Mesendoderm (in vitro differentiated cells): Measurements from ENCODE around the gene PITPNC1.

Experiments
- DNase-seq: peaks from one replicate; pipeline ENCODE4 v3.0.0; 2013
- H2AK5ac ChIP-seq: 2 replicates; pipeline ENCODE4 v1.6.1; 2013; ENCODE audit warnings: low read length, inconsistent platforms
- H2BK120ac ChIP-seq: 2 replicates; pipeline ENCODE4 v1.6.1; 2013; ENCODE audit warnings: low read depth, mild to moderate bottlenecking, low read length, moderate library complexity, mixed read lengths
- H2BK15ac ChIP-seq: replicated peaks from 2 replicates; pipeline ENCODE4 v1.6.1; 2013; ENCODE audit warnings: low read depth, mild to moderate bottlenecking, moderate library complexity
- H2BK5ac ChIP-seq: 2 replicates; pipeline ENCODE4 v1.6.1; 2013; ENCODE audit warnings: low read length, inconsistent platforms
- H3K18ac ChIP-seq: 2 replicates; pipeline ENCODE4 v1.6.1; 2013; ENCODE audit warnings: mild to moderate bottlenecking, low read length, mixed read lengths
- H3K23ac ChIP-seq: one replicate; pipeline ENCODE4 v1.6.1; 2013; ENCODE audit warnings: low read length
- H3K27ac ChIP-seq: 2 replicates; pipeline ENCODE4 v1.5.1; 2013; ENCODE audit warnings: low read depth, mild to moderate bottlenecking, inconsistent platforms, low read length, moderate library complexity
- H3K27me3 ChIP-seq: 2 replicates; pipeline ENCODE4 v1.6.1; 2013; ENCODE audit warnings: low read length, control low read depth, mild to moderate bottlenecking, inconsistent platforms; ENCODE audit not compliant: insufficient read depth, poor library complexity
- H3K36me3 ChIP-seq: 2 replicates; pipeline ENCODE4 v1.6.1; 2013; ENCODE audit warnings: low read length, inconsistent platforms; ENCODE audit not compliant: control insufficient read depth, insufficient read depth
- H3K4ac ChIP-seq: one replicate; pipeline ENCODE4 v1.6.1; 2013; ENCODE audit warnings: low read depth, mild to moderate bottlenecking, low read length, moderate library complexity
- H3K4me1 ChIP-seq: 2 replicates; pipeline ENCODE4 v1.6.1; 2013; ENCODE audit warnings: low read depth, low read length, inconsistent platforms; ENCODE audit not compliant: control insufficient read depth
- H3K4me2 ChIP-seq: 2 replicates; pipeline ENCODE4 v1.6.1; 2013; ENCODE audit warnings: low read length
- H3K4me3 ChIP-seq: 2 replicates; pipeline ENCODE4 v1.5.1; 2013; ENCODE audit warnings: mild to moderate bottlenecking, low read length
- H3K56ac ChIP-seq: one replicate; pipeline ENCODE4 v1.6.1; 2013; ENCODE audit warnings: low read length
- H3K79me1 ChIP-seq: 2 replicates; pipeline ENCODE4 v1.6.1; 2013; ENCODE audit warnings: low read length, inconsistent platforms
- H3K79me2 ChIP-seq: 2 replicates; pipeline ENCODE4 v1.6.1; 2013; ENCODE audit warnings: mild to moderate bottlenecking, low read length; ENCODE audit not compliant: control insufficient read depth, insufficient read depth
- H3K9ac ChIP-seq: 2 replicates; pipeline ENCODE4 v1.6.1; 2013; ENCODE audit warnings: low read length, inconsistent platforms
- H4K5ac ChIP-seq: one replicate; pipeline ENCODE4 v1.6.1; 2013; ENCODE audit warnings: low read length
- H4K8ac ChIP-seq: one replicate; pipeline ENCODE4 v1.6.1; 2013; ENCODE audit warnings: low read depth, mild to moderate bottlenecking, control low read depth, low read length, moderate library complexity
- WGBS: extraction: QIAGEN DNeasy Blood & Tissue Kit; methylation state at CpG from one replicate; pipeline ENCODE4 v1.1.7; 2013; ENCODE audit warnings: low lambda C conversion rate, missing lambda C conversion rate; ENCODE audit not compliant: insufficient coverage; ENCODE audit errors: extremely low coverage; 5-methylcytosine and 5-hydroxymethylcytosine counted together

Gene PITPNC1

DNA sequence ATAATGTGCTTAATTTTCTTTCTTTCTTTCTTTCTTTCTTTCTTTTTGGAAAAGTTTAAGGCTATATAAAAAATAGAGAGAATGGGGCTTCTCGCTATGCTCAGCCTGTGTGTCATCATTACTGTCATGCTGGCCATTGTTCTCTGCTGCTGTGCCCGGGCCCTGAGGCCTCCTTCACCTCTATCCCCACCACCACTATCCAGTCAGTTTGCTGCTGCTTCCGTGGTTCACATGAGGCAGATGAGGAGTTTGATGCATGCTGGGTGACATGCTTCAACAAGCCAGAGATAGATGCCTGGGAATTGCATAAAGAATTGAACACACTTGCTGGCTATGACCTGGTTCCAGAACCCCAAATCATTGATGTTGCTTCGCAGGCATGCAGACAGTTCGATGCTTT, 36.3 kb downstream of the PITPNC1 start:
- no peak overlapping the region for H2BK120ac ChIP-seq
- no peak overlapping the region for H2BK15ac ChIP-seq
- H3K4me1 ChIP-seq = no peaks in the 10 kb centered on the region
- H3K23ac ChIP-seq = no peak overlapping the region
- no peaks in the 10 kb centered on the region for H3K36me3 ChIP-seq
- no peak overlapping the region for H3K27ac ChIP-seq
- DNase-seq = no peak
- peaks cover 6% of the 10 kb centered on the region for H3K79me1 ChIP-seq
- no peak overlapping the region for H3K56ac ChIP-seq
- no peak overlapping the region for H3K18ac ChIP-seq
- H3K27me3 ChIP-seq = no peaks in the 10 kb centered on the region
- H2BK5ac ChIP-seq = no peak overlapping the region
- no peak overlapping the region for H3K4me2 ChIP-seq
- H4K5ac ChIP-seq = no peak overlapping the region
- peaks cover 13% of the 10 kb centered on the region for H3K79me2 ChIP-seq
- no peak overlapping the region for H3K4me3 ChIP-seq
- no peak overlapping the region for H4K8ac ChIP-seq
- WGBS = no CpG with 5 or more reads among the region's 5 CpGs
- no peak overlapping the region for H3K9ac ChIP-seq
- no peak overlapping the region for H3K4ac ChIP-seq
- no peak overlapping the region for H2AK5ac ChIP-seq

- Histone ChIP-seq H3K4ac (no peak overlapping the region), H3K4me2 (no peak overlapping the region), H3K4me3 (no peak overlapping the region), H3K79me2 (peaks cover 13% of the 10 kb centered on the region), H3K23ac (no peak overlapping the region), H2BK15ac (no peak overlapping the region), H2AK5ac (no peak overlapping the region), H2BK120ac (no peak overlapping the region), H3K27ac (no peak overlapping the region), H3K9ac (no peak overlapping the region), H3K56ac (no peak overlapping the region), H3K18ac (no peak overlapping the region), H2BK5ac (no peak overlapping the region), H3K4me1 (no peaks in the 10 kb centered on the region), H4K5ac (no peak overlapping the region), H3K27me3 (no peaks in the 10 kb centered on the region), H4K8ac (no peak overlapping the region), H3K79me1 (peaks cover 7% of the 10 kb centered on the region), H3K36me3 (no peaks in the 10 kb centered on the region)
- no peak for DNase-seq
- no CpG with 5 or more reads among the region's 1 CpG for WGBS
Observed at GRCh38 chr17:67414130-67414529, 37.0 kb downstream of the PITPNC1 start.

DNA sequence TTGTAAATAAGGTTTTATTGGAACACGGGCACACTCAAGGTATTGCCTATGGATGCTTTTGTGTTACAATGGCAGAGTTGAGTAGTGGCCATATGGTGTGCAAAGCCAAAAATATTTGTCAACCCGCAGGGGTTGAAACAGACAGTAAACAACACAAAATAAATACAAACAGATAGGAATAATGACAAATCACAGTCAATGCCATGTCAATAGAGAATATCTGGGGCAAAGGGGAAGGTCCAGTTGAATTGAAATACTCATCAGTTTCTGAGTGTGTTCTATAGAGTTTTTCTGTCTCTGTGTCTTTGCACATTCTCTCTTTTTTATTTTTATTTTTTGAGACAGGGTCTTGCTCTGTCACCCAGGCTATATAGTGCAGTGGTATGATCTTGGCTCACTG, 37.5 kb downstream of the PITPNC1 start:
- no peak overlapping the region for H3K18ac ChIP-seq
- WGBS = no CpG with 5 or more reads among the region's 2 CpGs
- no peak overlapping the region for H3K4me2 ChIP-seq
- H4K5ac ChIP-seq = no peak overlapping the region
- H2BK120ac ChIP-seq = no peak overlapping the region
- H4K8ac ChIP-seq = no peak overlapping the region
- H3K4ac ChIP-seq = no peak overlapping the region
- H3K27ac ChIP-seq = no peak overlapping the region
- no peaks in the 10 kb centered on the region for H3K4me1 ChIP-seq
- no peak overlapping the region for H3K9ac ChIP-seq
- peaks cover 9% of the 10 kb centered on the region for H3K79me1 ChIP-seq
- H3K56ac ChIP-seq = no peak overlapping the region
- H3K36me3 ChIP-seq = no peaks in the 10 kb centered on the region
- H3K27me3 ChIP-seq = no peaks in the 10 kb centered on the region
- H3K23ac ChIP-seq = no peak overlapping the region
- H3K79me2 ChIP-seq = peaks cover 15% of the 10 kb centered on the region
- no peak for DNase-seq
- H3K4me3 ChIP-seq = no peak overlapping the region
- no peak overlapping the region for H2AK5ac ChIP-seq
- no peak overlapping the region for H2BK5ac ChIP-seq
- H2BK15ac ChIP-seq = no peak overlapping the region

DNA sequence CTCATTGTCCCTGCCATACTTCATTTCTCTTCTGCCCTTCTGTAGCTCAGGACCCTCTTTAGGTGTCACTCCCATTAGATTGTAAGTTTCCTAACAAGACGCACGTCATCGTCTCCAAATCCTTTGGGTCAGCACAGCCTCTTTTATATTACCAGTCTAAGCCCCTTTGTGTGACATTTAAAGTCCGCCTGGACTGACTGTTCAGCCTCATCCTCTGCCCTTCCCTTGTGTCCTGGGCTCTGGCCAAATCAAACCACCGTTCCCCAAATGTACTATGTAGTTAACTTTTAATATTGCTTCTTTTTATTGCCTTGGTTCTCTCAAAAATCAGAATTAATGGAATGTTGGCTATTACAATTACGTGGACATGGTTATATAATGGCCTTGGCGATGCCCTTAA, 38.2 kb downstream of the PITPNC1 start:
- H3K56ac ChIP-seq = no peak overlapping the region
- no peak for DNase-seq
- no CpG with 5 or more reads among the region's 7 CpGs for WGBS

DNA sequence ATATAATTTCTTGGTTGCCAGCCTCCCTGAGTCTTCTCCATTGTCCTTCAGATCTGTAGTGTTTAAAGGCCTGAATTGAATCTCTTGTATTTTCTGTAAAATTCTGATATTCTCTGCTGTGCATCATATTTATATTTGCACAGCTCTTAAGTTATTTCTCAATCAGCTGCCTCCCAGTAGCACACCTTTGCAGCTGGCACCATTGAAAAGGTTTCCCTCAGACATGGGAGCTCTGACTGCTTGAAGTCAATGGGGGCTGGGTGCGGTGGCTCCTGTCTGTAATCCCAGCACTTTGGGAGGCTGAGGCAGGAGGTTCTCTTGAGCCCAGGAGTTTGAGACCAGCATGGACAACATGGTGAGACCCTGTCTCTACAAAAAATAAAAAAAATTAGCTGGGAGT, 40.4 kb downstream of the PITPNC1 start:
- no peak overlapping the region for H3K4me2 ChIP-seq
- no peak overlapping the region for H2AK5ac ChIP-seq
- H3K79me2 ChIP-seq = peaks cover 12% of the 10 kb centered on the region
- DNase-seq = no peak
- H3K27me3 ChIP-seq = no peaks in the 10 kb centered on the region
- peaks cover 9% of the 10 kb centered on the region for H3K79me1 ChIP-seq
- no peak overlapping the region for H3K27ac ChIP-seq
- no peak overlapping the region for H2BK120ac ChIP-seq
- H3K4ac ChIP-seq = no peak overlapping the region
- H4K5ac ChIP-seq = no peak overlapping the region
- H3K36me3 ChIP-seq = no peaks in the 10 kb centered on the region
- H3K9ac ChIP-seq = no peak overlapping the region
- no peak overlapping the region for H3K56ac ChIP-seq
- no peak overlapping the region for H3K4me3 ChIP-seq
- no CpG with 5 or more reads among the region's 1 CpG for WGBS
- no peak overlapping the region for H3K18ac ChIP-seq
- peaks cover 3% of the 10 kb centered on the region for H3K4me1 ChIP-seq
- no peak overlapping the region for H2BK15ac ChIP-seq
- H2BK5ac ChIP-seq = no peak overlapping the region
- no peak overlapping the region for H3K23ac ChIP-seq
- no peak overlapping the region for H4K8ac ChIP-seq

More for the DNA sequence above, 38.2 kb downstream of the PITPNC1 start:
- no peak overlapping the region for H3K18ac ChIP-seq
- H3K79me2 ChIP-seq = peaks cover 14% of the 10 kb centered on the region
- no peak overlapping the region for H3K4me2 ChIP-seq
- no peaks in the 10 kb centered on the region for H3K27me3 ChIP-seq
- no peak overlapping the region for H3K9ac ChIP-seq
- no peak overlapping the region for H3K4me3 ChIP-seq
- H3K27ac ChIP-seq = no peak overlapping the region
- H2BK5ac ChIP-seq = no peak overlapping the region
- no peak overlapping the region for H2BK15ac ChIP-seq
- peaks cover 9% of the 10 kb centered on the region for H3K79me1 ChIP-seq
- H4K8ac ChIP-seq = no peak overlapping the region
- no peaks in the 10 kb centered on the region for H3K4me1 ChIP-seq
- no peaks in the 10 kb centered on the region for H3K36me3 ChIP-seq
- H4K5ac ChIP-seq = no peak overlapping the region
- no peak overlapping the region for H2BK120ac ChIP-seq
- no peak overlapping the region for H3K4ac ChIP-seq
- H2AK5ac ChIP-seq = no peak overlapping the region
- H3K23ac ChIP-seq = no peak overlapping the region

DNA sequence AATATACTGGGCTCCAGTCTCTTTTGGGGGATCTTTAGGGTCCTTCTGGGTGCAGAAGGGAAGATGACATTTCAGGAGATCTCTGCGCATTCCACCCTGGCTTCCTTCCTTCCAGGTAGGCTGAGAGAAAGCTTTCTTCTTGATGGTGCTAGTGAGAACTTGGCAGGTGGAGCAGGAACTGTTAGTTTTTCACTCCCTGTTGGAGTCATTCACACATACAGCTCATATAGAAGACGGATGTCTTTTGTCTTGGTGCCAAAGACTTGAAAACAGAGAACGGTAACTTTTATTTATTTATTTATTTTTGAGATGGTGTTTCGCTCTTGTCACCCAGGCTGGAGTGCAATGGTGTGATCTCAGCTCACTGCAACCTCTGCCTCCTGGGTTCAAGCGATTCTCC, 43.9 kb downstream of the PITPNC1 start:
- Histone ChIP-seq H3K79me2 (peaks cover 8% of the 10 kb centered on the region), H3K18ac (no peak overlapping the region), H3K56ac (no peak overlapping the region), H3K23ac (no peak overlapping the region), H2BK5ac (no peak overlapping the region), H3K4me3 (no peak overlapping the region), H3K4me1 (peaks cover 3% of the 10 kb centered on the region), H2BK120ac (no peak overlapping the region), H4K8ac (no peak overlapping the region), H3K4ac (no peak overlapping the region), H3K9ac (no peak overlapping the region), H3K27me3 (no peaks in the 10 kb centered on the region), H2BK15ac (no peak overlapping the region), H3K36me3 (no peaks in the 10 kb centered on the region), H2AK5ac (no peak overlapping the region), H3K27ac (no peak overlapping the region), H3K79me1 (peaks cover 4% of the 10 kb centered on the region), H4K5ac (no peak overlapping the region), H3K4me2 (no peak overlapping the region)
- no peak for DNase-seq
- no CpG with 5 or more reads among the region's 5 CpGs for WGBS
